Keratinocyte (primary cell): ENCODE results near the gene KDM4B. TPM values are rescaled to one million over a fixed set of nuclear protein-coding genes. Genes with fewer than 3 reads are reported as not detected.

Experiments
- DNase-seq: peaks from one replicate; pipeline ENCODE4 v3.0.0-alpha.2; 2011; ENCODE audit warnings: low read depth, missing footprints, low spot score
- FAIRE-seq: peaks from 2 replicates; lab custom pipeline; 2011; peaks lifted over from hg19 to GRCh38; lab: Jason Lieb, UNC
- H2AFZ ChIP-seq: 2 replicates; pipeline ENCODE4 v1.6.0; 2012; ENCODE audit warnings: low read length, control low read depth, inconsistent platforms; ENCODE audit not compliant: control insufficient read depth
- H3K27ac ChIP-seq: 2 replicates; pipeline ENCODE4 v1.5.1; 2011; ENCODE audit warnings: low read length; ENCODE audit not compliant: control insufficient read depth, insufficient read depth
- H3K27me3 ChIP-seq: 3 replicates; pipeline ENCODE4 v1.6.0; 2011; ENCODE audit warnings: low read length; ENCODE audit not compliant: control insufficient read depth, insufficient read depth; ENCODE audit errors: extremely low read depth
- H3K36me3 ChIP-seq, 2 experiments: 2 replicates in 1 of 2; 3 replicates in 1 of 2; pipeline ENCODE4 v1.5.1; 2011; ENCODE audit warnings: low read length in 2 of 2, mild to moderate bottlenecking in 1 of 2; ENCODE audit not compliant: control insufficient read depth in 2 of 2, insufficient read depth in 2 of 2; ENCODE audit errors: extremely low read depth in 1 of 2
- H3K4me1 ChIP-seq: 3 replicates; pipeline ENCODE4 v1.5.1; 2011; ENCODE audit warnings: low read length; ENCODE audit not compliant: control insufficient read depth, insufficient read depth; ENCODE audit errors: extremely low read depth
- H3K4me2 ChIP-seq: 3 replicates; pipeline ENCODE4 v1.6.0; 2011; ENCODE audit warnings: low read depth, low read length; ENCODE audit not compliant: control insufficient read depth, insufficient read depth; ENCODE audit errors: extremely low read depth
- H3K4me3 ChIP-seq, 3 experiments: fragments of 200-600 bp in 1 of 3; sonication (generic) in 1 of 3; 2 replicates in 2 of 3; 3 replicates in 1 of 3; pipeline ENCODE4 v1.5.1; 2011 to 2016; ENCODE audit warnings: low read length in 3 of 3, mild to moderate bottlenecking in 3 of 3, control low read depth in 2 of 3, inconsistent platforms in 1 of 3, low read depth in 1 of 3, mixed read lengths in 1 of 3, mixed run types in 1 of 3, moderate library complexity in 1 of 3; ENCODE audit not compliant: control insufficient read depth in 2 of 3, insufficient read depth in 2 of 3; ENCODE audit errors: extremely low read depth in 1 of 3
- H3K79me2 ChIP-seq: 2 replicates; pipeline ENCODE4 v1.6.0; 2012; ENCODE audit warnings: low read length; ENCODE audit not compliant: control insufficient read depth, insufficient read depth
- H3K9ac ChIP-seq: 3 replicates; pipeline ENCODE4 v1.6.0; 2011; ENCODE audit warnings: low read length; ENCODE audit not compliant: control insufficient read depth, insufficient read depth; ENCODE audit errors: extremely low read depth
- H3K9me1 ChIP-seq: 3 replicates; pipeline ENCODE4 v1.6.0; 2011; ENCODE audit warnings: low read length; ENCODE audit not compliant: control insufficient read depth, insufficient read depth; ENCODE audit errors: extremely low read depth
- H3K9me3 ChIP-seq: 2 replicates; pipeline ENCODE4 v1.5.1; 2012; ENCODE audit warnings: low read depth, low read length; ENCODE audit not compliant: control insufficient read depth
- H4K20me1 ChIP-seq: 3 replicates; pipeline ENCODE4 v1.6.0; 2011; ENCODE audit warnings: low read length; ENCODE audit not compliant: control insufficient read depth, insufficient read depth; ENCODE audit errors: extremely low read depth
- EZH2 ChIP-seq: IDR thresholded peaks from one replicate; pipeline ENCODE4 v1.6.1; 2012; ENCODE audit warnings: inconsistent platforms, mild to moderate bottlenecking, low read length, moderate library complexity
- dilution Hi-C: fragments of 300-500 bp; cut with MboI; formaldehyde crosslinking; loops from one replicate; pipeline ENCODE4 v1.7.0; 2020; ENCODE audit warnings: low sequenced_read_pairs; ENCODE audit not compliant: extremely low pct_ligation_motif_present
- polyA plus RNA-seq, 5 experiments: library from polyadenylated mRNA; depleted of rRNA in 3 of 5; stranded (reverse) in 3 of 5; stranded (forward) in 1 of 5; unstranded in 1 of 5; fragments of >200 nt; gene quantifications; 1 replicate in 1 of 5; 2 replicates in 3 of 5; 3 replicates in 1 of 5; pipeline versions ENCODE4 v1.2.1 to v1.2.3, GENCODE V29; 2011 to 2012; ENCODE audit warnings: missing spikeins in 2 of 5, low read depth in 1 of 5, low replicate concordance in 1 of 5
- TF ChIP-seq, protein P1 (sequence below), 3 experiments: IDR thresholded peaks in 1 of 3; conservative IDR thresholded peaks in 1 of 3; optimal IDR thresholded peaks in 1 of 3; 2 replicates in 2 of 3; 3 replicates in 1 of 3; pipeline versions ENCODE3 to v1.5.1; 2011; ENCODE audit warnings: low read length in 3 of 3, mild to moderate bottlenecking in 3 of 3, moderate library complexity in 2 of 3, control low read depth in 1 of 3, inconsistent platforms in 1 of 3; ENCODE audit not compliant: insufficient read depth in 2 of 3; ENCODE audit errors: extremely low read depth in 1 of 3

The KDM4B gene
- polyA plus RNA-seq, 1 donor (not counting 4 experiments of a cell fraction or from before 2014, with no cell fraction given) = 6.2 TPM

DNA sequence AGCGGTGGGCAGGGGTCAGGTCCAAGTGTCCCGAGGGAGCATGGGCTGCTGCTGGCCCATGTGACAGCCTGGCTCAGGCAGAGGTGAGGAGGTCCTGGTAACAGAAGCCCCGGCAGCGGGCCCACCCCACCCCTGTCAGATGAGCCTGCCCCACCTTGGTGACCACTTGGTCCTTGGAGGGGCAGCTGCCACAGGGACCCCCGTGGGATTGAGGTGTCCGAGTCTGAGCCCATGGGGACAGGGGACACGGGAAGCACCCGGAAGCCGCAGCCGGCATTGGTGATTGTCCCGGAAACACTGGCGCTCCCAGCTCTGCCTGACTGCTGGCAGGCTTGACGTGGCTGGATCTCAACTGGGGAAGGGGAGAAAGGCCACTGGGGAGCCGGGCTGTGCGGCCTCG, 149.1 kb downstream of the KDM4B start:
- no peak overlapping the region for H3K4me2 ChIP-seq
- no peak overlapping the region for H3K4me3 ChIP-seq
- H2AFZ ChIP-seq = no peak overlapping the region
- H3K27me3 ChIP-seq = no peaks in the 10 kb centered on the region
- no peak for DNase-seq
- H4K20me1 ChIP-seq = no peaks in the 10 kb centered on the region
- TF ChIP-seq, protein P1, sequence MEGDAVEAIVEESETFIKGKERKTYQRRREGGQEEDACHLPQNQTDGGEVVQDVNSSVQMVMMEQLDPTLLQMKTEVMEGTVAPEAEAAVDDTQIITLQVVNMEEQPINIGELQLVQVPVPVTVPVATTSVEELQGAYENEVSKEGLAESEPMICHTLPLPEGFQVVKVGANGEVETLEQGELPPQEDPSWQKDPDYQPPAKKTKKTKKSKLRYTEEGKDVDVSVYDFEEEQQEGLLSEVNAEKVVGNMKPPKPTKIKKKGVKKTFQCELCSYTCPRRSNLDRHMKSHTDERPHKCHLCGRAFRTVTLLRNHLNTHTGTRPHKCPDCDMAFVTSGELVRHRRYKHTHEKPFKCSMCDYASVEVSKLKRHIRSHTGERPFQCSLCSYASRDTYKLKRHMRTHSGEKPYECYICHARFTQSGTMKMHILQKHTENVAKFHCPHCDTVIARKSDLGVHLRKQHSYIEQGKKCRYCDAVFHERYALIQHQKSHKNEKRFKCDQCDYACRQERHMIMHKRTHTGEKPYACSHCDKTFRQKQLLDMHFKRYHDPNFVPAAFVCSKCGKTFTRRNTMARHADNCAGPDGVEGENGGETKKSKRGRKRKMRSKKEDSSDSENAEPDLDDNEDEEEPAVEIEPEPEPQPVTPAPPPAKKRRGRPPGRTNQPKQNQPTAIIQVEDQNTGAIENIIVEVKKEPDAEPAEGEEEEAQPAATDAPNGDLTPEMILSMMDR (optimal IDR thresholded peaks at IDR 0.05 in 1 of 3, IDR thresholded peaks at IDR 0.05 in 1 of 3, conservative IDR thresholded peaks at IDR 0.05 in 1 of 3; ENCODE audit: extremely low read depth in 1 of 3, insufficient read depth in 2 of 3, low read length in 3 of 3) = no peak
- H3K9ac ChIP-seq = no peak overlapping the region
- H3K9me1 ChIP-seq = no peaks in the 10 kb centered on the region
- no peaks in the 10 kb centered on the region for H3K79me2 ChIP-seq
- no peaks in the 10 kb centered on the region for H3K9me3 ChIP-seq
- H3K27ac ChIP-seq = no peak overlapping the region
- dilution Hi-C loops = no loop called here
- no peaks in the 10 kb centered on the region for H3K4me1 ChIP-seq
- no peak for FAIRE-seq
- H3K36me3 ChIP-seq = peaks cover 0 to 18% of the 10 kb centered on the region in 2 experiments

DNA sequence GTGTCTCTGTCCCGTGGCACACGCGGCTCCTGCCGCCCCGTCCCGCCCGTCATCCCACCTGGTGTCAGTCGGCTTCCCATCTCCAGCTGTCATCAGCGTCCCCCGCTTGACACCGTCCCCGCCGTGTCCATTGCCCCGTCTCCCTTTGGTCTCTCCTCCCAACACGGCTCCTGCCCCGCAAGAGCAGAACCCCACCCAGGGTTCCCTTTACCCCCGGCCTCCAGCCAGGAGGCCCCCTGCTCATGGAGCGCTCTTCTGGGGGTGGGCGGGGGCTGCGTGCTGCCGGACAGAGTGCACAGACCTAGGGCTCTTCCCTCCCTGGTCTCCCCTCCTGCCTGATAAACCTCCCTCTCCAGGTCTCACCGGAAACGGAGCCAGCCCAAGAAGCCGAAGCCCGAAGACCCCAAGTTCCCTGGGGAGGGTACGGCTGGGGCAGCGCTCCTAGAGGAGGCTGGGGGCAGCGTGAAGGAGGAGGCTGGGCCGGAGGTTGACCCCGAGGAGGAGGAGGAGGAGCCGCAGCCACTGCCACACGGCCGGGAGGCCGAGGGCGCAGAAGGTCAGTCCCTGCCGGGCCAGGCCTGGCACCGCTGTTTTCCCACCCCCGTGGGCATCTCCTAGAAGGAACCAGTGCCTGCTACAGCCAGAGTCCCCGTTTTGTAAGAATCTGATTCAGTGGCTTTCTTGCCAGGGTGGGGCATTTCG, 150.5 kb downstream of the KDM4B start:
- FAIRE-seq = no peak

More for the DNA sequence above, 150.5 kb downstream of the KDM4B start:
- no peaks in the 10 kb centered on the region for H4K20me1 ChIP-seq
- dilution Hi-C loops = no loop called here
- no peak overlapping the region for H2AFZ ChIP-seq
- no peaks in the 10 kb centered on the region for H3K79me2 ChIP-seq
- no peak overlapping the region for H3K27ac ChIP-seq
- H3K9me3 ChIP-seq = no peaks in the 10 kb centered on the region
- no peaks in the 10 kb centered on the region for H3K4me1 ChIP-seq
- no peaks in the 10 kb centered on the region for H3K9me1 ChIP-seq
- H3K9ac ChIP-seq = no peak overlapping the region
- peaks cover 0 to 19% of the 10 kb centered on the region in 2 experiments for H3K36me3 ChIP-seq
- DNase-seq = no peak
- no peak overlapping the region for H3K4me3 ChIP-seq
- no peaks in the 10 kb centered on the region for H3K27me3 ChIP-seq
- no peak overlapping the region for H3K4me2 ChIP-seq
- no peak for TF ChIP-seq EZH2
- TF ChIP-seq, protein P1 (optimal IDR thresholded peaks at IDR 0.05 in 1 of 3, IDR thresholded peaks at IDR 0.05 in 1 of 3, conservative IDR thresholded peaks at IDR 0.05 in 1 of 3; ENCODE audit: extremely low read depth in 1 of 3, insufficient read depth in 2 of 3, low read length in 3 of 3) = no peak
